HG02885 (cell line): ENCODE results near the gene KAZN.

Experiments
- ATAC-seq: cut with Tn5 transposase; IDR thresholded peaks from one replicate; pipeline ENCODE4 v1.9.1; 2021; ENCODE audit warnings: mild to moderate bottlenecking; ENCODE audit not compliant: unreplicated experiment, poor library complexity

The KAZN gene

GRCh38 chr1:14583788-14584187, 14.7 kb upstream of the KAZN start:
- ATAC-seq = no peak

GRCh38 chr1:14585728-14586127, 12.8 kb upstream of the KAZN start:
- ATAC-seq = no peak

DNA sequence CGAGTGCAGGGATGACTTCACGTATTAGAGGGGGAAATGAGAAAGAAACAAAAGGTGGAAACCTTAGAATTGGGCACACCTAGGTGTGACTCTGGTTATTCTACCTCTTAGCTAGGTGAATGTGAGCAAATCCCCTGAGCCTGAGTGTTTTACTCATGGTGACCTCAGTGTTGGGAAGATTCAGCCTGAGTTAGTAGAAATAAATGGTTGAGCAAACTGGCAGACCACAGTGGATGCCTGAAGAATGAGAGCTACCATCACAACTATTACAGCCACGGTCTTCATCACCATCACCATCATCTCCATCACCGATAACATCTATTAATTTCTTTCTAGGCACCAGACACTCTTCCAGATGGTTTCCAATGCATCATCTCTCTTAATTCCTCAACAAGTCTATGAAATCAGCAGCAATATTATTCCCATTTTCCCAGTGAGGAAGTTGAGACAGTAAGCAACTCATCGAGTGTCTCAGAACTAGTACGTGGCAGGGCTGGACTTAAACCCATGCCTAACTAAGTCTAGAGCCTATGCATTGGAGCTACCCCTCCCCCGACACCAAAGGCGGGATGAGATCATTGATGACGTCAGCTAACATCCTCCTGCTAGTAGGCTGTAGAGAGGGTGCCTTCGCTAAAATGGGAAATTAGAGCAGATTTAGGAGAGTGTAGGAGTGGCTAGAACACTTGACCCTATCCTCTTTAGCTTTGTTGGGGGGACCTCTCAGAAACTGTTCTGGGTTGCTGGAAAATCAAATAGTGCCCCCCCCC, 7.9 kb upstream of the KAZN start:
- ATAC-seq = no peak

DNA sequence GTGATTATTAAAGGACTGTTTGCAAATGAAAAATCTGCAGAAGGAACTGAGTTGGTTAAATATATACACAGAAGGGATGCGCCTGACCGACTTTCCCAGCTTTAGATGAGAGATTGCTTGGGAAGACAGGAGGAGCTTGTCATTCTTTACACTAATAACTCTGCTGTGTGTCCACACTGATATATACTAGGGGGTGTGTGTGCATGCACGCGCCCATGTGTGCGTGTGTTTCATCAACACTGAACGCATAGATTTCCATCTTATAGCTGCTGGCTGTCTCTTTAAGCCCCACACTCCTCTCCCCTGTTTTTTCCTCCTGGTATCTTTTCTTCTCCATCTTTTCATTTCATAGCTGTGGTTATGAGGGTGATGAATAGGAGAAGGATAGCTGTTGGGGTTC, 6.9 kb upstream of the KAZN start:
- no peak for ATAC-seq

DNA sequence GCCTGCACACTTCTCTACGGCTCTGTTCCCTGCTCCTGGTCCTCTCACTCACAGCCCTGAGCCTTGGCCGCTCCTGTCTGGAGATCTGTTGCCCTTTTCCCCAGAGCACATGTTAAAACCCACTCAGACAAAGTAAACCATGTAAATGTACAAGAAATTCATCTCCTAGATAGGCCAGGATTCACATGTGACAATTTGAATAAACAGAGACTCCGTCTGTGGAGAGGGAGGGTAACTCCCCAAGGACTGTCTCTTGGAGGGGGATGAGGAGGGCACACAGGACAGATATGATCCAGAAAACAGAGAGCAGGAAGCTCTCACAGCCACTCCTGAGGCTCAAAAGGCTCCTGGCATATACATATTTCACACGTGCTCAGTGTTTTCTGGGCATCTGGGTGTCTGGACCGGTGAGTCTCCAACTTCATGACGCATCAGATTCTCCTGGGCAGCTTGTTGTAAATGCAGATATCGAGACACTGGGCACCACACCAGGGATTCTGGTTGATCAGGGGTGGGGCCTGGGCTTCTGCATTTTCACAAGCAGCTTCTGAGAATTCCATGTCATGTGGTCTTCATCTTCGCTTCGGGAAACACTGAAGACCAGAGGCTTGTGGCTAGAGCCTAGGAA, 6.4 kb upstream of the KAZN start:
- ATAC-seq = no peak

DNA sequence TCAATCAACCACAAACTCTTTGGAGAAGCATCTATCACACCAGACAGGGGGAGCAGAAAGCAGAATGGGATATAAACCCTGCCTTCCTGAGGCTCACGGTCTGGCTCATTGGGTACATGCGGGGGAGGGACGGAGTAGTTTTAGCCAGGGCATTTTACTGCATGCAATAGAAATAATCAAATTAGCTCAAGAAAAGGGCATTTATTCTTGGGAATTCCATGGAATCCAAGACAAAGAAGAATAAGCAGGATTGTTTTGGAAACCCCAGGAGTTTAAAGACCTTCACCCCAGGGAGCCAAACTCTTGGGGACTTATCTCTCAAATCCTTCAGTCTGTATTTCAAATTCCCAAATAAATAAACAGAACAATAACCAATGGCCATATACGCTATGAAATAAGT, 5.2 kb upstream of the KAZN start:
- no peak for ATAC-seq

GRCh38 chr1:14594045-14594444, 4.4 kb upstream of the KAZN start:
- ATAC-seq = no peak

GRCh38 chr1:14596591-14596990, 1.9 kb upstream of the KAZN start:
- no peak for ATAC-seq

DNA sequence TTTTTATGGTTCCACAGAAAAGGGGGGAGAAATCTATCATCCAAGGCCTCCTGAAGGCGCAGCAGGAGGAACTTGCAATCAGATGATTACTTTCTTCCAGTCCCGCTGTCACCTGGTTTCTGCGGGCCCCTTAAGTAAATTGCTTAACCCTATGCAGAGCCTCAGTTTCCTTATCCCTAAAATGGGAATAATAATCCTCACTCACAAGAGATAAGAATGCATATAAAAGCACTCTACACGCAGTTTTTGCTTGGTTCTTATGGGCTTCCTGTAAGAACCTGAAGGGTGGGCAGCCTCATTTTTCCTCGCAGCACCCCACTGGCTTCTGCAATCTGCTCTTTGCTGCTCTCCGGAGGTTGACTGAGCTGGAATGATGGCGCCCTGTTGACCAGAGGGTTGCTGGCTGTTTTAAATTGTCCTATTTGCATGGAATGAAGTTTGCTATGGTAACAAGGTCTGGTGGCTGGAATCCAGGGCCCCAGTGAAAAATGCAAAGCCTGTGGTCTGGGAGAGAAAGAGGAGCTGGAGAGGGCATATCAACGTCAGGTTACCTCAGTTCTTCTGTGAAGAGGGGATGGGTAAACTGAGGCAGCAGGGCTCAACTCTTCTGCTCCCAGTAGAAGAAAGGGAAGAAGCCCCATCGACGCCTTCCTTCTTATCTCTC, 1.0 kb upstream of the KAZN start:
- ATAC-seq = no peak

- no peak for ATAC-seq
Measured at GRCh38 chr1:14598007-14598497, 433 bp upstream of the KAZN start.

GRCh38 chr1:14599183-14599791, 802 bp downstream of the KAZN start:
- no peak for ATAC-seq

- ATAC-seq = peak; percentile 50
Measured at GRCh38 chr1:14599800-14600199, 1.3 kb downstream of the KAZN start.

- no peak for ATAC-seq
Measured at GRCh38 chr1:14600405-14601112, 2.1 kb downstream of the KAZN start.

DNA sequence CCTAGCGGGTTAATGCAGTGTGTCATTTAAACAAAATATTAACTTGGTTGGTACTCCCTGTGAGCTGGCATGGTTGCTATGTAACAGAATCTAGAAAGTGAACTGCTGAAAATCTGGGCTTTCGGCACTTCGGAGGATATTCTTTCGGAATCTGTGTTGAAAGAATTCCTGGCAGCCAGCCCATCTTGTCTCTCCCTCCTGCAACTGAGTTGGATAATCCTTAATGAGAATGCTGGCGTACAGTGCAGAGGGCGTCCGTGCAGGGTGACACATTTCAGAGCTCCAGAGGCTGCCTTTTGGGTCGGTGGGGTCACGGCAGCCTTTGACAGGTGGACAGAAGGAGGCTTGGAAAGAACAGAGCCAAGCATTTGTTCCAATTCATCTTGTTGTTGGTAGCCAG, 3.7 kb downstream of the KAZN start:
- no peak for ATAC-seq

- no peak for ATAC-seq
Measured at GRCh38 chr1:14603645-14604044, 5.2 kb downstream of the KAZN start.

- ATAC-seq = no peak
Measured at GRCh38 chr1:14604414-14604813, 5.9 kb downstream of the KAZN start.

- ATAC-seq = no peak
Measured at GRCh38 chr1:14605945-14606344, 7.5 kb downstream of the KAZN start.

DNA sequence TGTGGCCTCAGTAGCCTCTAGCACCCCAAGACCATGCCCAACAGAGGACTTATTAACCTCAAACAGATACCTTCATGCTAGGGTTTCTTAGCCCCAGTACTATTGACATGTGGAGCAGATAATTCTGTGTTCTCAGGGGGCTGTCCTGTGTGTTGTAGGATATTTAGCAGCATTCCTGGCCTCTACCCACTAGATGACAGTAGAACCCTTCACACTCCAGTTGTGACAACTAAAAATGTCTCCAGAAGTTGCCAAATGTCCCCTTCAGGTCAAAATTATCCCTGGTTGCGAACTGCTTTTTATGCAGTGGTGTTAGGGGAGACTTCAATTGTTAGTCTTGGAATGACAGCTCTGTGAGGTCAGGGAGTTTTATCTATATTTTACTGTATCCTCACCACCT, 8.1 kb downstream of the KAZN start:
- no peak for ATAC-seq

GRCh38 chr1:14607295-14607694, 8.8 kb downstream of the KAZN start:
- ATAC-seq = no peak

DNA sequence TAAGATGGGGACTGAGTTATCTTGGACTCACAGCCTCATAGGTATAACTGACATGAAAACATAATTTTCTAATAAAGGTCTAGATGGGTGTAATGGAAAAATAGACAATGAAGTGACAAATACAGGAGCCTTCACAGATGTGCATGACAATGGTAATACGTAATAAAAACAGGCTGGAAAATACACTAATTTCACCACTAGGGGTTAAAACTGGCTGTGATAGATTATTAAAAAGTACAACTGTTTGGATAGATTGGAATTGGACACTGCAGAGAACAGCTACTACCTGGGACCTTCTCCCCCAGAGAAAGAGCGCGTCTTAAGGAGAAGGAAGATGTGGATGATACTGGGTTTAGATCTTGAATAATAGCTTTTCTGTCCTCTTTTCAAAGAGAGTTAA, 9.8 kb downstream of the KAZN start:
- ATAC-seq = no peak
